HG03558 (cell line): ENCODE measurements around the gene NOS1AP.
"Not testable (repeated sequence)": the region's sequence is repeated elsewhere in the genome, so short reads cannot be mapped to it uniquely, and the experiment has no call there.

Source experiments
- ATAC-seq: cut with Tn5 transposase; IDR thresholded peaks from one replicate; pipeline ENCODE4 v1.9.1; 2021; ENCODE audit warnings: moderate number of reproducible peaks; ENCODE audit not compliant: unreplicated experiment; ENCODE audit errors: extremely low read depth

NOS1AP gene

DNA sequence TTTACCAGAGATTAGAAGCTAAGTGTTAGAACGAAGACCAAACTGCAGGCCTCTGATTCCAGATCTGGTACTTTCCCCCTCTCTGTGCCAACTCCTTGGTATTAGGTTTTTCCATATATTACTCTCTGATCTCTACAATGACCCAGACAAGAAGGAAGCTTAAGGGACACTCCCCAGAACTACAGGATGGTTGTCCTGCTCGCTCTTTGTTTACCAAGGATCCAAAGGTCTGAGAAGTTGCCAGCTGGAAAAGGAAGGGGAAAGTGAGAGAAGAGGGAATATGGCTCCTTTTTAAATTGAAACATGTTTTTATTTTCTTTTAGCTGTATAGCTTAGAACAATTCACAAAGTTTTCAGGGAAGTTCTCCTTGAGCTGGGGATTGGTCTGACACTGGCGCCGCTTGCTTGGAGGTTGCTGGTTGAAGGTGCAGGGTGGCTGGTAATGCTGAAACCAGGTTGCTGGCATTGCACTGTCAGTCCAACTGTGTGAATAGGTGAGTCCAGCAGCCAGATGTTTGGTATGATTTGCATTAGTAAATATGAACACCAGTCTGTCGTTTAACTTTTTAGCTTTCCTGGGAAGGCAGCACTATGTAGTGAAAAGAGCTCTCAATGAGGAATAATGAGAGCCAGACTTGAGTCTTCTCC is 89.3 kb downstream of the NOS1AP start:
- no peak for ATAC-seq

DNA sequence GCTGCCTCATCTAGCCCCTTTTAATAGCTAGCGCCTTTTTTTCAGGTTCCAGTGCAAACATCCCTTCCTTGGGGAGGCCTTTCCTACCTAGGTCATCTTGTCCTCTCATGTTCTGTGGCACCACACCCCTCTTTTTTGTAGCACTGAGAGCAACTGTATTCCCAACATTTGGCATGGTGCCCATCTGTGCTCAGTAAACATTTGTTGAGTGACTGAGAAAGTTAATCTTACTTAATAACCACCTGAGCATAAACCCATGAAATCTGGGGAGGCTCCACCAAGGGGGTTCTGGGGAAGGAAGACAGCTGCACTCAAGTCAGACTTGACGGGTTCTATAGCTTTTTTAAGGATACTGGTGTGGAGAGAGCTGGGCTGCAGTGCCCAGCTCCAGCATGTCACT is 90.0 kb downstream of the NOS1AP start:
- ATAC-seq: no peak

- no peak for ATAC-seq
Observed at GRCh38 chr1:162161916-162162550, 92.5 kb downstream of the NOS1AP start.

- no peak for ATAC-seq
Observed at GRCh38 chr1:162165528-162165927, 96.0 kb downstream of the NOS1AP start.

GRCh38 chr1:162166917-162167615 is 97.6 kb downstream of the NOS1AP start:
- ATAC-seq: no peak

- no peak for ATAC-seq
Observed at GRCh38 chr1:162168261-162168660, 98.8 kb downstream of the NOS1AP start.

- no peak for ATAC-seq
Observed at GRCh38 chr1:162169031-162169790, 99.7 kb downstream of the NOS1AP start.

DNA sequence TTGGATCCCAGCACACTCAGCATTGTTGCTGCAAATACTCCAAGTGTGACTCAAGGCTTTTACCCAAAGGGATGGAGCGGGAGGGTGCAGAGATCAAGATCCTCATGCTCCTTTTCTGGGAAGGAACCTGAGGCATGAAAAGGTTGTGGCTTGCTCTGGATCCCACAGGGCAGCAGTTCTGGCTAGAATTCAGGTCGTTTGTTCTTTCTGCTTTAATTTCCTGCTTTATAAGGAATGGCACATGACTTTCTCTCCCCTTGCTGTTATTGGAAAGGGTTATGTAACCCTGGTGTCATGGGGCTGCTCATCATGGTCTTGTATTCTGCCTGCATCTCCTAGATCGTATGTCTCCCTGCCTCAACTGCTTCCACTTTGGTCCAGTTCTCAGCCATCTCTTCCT is 101.6 kb downstream of the NOS1AP start:
- no peak for ATAC-seq

GRCh38 chr1:162172311-162173102 is 103.0 kb downstream of the NOS1AP start:
- no peak for ATAC-seq

GRCh38 chr1:162173607-162174006 is 104.1 kb downstream of the NOS1AP start:
- not testable (repeated sequence) for ATAC-seq

DNA sequence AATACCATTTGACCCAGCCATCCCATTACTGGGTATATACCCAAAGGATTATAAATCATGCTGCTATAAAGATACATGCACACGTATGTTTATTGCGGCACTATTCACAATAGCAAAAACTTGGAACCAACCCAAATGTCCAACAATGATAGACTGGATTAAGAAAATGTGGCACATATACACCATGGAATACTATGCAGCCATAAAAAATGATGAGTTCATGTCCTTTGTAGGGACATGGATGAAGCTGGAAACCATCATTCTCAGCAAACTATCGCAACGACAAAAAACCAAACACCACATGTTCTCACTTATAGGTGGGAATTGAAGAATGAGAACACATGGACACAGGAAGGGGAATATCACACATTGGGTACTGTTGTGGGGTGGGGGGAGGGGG is 104.5 kb downstream of the NOS1AP start:
- ATAC-seq: not testable (repeated sequence)

GRCh38 chr1:162175379-162176081 is 106.0 kb downstream of the NOS1AP start:
- no peak for ATAC-seq

DNA sequence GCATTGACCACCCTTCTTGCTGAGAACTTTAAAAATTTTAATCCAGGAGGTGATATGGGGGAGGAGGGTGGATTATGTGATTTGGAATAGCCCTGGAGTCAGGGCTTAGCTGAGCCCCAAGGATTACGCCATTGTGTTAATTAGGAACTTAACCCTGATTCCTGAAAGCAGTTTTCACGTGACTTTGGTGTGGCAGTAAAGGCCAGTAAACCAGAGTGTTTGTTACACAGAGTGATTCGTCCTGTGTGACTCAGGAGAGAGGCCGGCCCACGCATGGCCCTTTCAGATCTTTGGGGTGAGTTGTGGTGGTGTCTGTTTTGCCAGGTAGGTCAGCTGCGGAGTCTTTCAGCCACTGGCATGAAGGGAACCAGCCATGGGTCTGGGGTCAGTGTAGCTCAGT is 107.6 kb downstream of the NOS1AP start:
- no peak for ATAC-seq

DNA sequence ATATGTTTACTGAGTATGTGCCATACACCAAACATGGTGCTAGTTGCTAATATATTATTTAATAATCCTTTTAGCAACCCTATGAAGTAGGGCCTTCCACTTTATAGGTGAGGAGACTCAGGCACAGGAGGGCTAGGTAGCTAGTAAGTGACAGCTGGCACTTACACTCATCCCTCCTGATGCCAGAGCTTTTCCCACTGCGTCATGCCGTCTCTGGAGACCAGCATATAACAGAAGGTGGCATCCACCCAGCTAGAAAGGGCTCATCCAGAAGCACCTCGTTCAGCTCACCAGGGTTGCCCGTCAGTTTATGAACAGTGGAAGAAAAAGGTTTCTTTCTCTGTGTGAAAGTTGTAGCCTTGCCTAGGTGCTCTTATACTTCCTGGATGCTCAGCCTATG is 108.9 kb downstream of the NOS1AP start:
- no peak for ATAC-seq

DNA sequence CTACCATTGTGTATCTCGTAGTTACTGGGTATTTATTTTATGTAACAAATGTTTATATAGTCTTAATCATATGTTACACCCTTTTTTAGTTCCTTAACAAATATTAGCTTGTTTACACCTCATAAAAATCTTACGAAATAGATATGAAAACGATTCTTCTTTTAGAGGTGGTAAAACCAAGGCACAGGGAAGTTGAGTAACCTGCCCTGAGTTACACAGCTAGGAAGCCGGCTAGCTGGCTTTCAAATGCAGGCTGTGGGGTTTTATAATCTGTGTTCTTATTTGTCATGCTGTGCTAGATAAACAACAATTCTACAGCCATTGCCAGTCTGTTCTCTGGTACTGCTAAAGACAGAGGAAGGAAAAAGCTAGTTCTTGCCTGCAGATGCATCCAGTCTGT is 109.6 kb downstream of the NOS1AP start:
- no peak for ATAC-seq

- ATAC-seq: no peak
Observed at GRCh38 chr1:162180813-162181212, 111.3 kb downstream of the NOS1AP start.

GRCh38 chr1:162182090-162182489 is 112.6 kb downstream of the NOS1AP start:
- no peak for ATAC-seq

DNA sequence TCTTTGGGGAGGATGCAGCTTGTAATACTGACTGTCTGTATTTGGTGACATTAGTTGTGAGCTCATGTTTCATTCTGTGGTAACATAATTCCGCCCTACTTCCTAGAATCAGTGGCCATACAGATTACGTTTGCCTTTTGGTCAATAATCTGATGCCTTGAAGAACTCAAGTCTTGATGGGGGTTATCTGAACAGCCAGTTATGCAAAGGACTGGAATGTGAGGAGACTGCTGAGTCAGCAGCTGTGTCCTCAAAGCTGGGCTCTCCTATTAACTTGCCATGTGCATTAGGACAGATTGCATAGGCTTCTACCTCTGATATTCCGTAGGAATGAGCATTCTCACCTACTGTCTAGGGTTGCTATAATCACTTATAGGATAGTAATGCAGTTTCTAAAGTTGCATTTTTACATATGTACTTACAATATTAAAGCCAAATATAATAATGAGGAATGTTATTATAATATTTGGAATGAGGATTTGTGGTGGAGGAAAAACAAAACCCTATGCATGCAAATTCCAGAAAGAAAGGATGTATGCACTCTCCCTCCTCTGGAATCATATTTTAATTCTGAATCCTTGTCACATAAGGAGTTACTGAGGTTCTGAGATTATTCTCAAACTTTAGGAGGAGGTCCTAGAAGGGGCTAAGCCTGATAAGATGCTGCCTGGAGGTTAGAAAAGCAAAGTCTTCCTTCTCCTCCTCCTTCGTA is 116.0 kb downstream of the NOS1AP start:
- ATAC-seq: no peak

DNA sequence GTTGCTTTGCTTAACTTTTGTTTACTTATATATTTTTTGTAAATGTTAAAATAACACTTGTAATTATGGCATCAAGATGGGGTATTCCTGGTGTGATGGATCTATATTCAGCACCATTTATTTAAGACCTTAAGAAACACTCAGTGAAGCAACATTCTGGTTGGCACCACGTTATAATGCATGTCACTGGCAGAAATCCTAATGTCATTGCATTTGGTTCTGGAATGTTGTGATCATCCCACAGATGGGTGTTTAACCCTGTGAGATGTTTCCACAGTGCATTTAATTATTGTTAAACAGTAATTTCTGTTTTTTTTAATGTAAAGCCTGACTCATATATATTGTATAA is 116.5 kb downstream of the NOS1AP start:
- no peak for ATAC-seq
